WTC11 (cell line): Measurements from ENCODE around the gene HCFC1. TPM values are rescaled to one million over a fixed set of nuclear protein-coding genes. Genes with fewer than 3 reads are reported as not detected.

Source experiments
- ATAC-seq: fragments of 200-7000 bp; cut with Tn5 transposase; 2 replicates; pipeline ENCODE4 v1.10.0; 2021; ENCODE audit warnings: mild to moderate bottlenecking, moderate library complexity
- CTCF ChIA-PET: fragments of 300-600 bp; sonication (Branson Sonifier 250); formaldehyde crosslinking; loops from one replicate; lab custom pipeline; 2021; ENCODE audit warnings: antibody characterized with exemption; lab: Charles Lee
- POLR2A ChIA-PET: fragments of 350-600 bp; sonication (Branson Sonifier 250); formaldehyde crosslinking; loops from one replicate; lab custom pipeline; 2021; ENCODE audit warnings: antibody characterized with exemption; lab: Charles Lee
- DNase-seq: peaks from one replicate; pipeline ENCODE4 v3.0.0; 2021; ENCODE audit warnings: low spot score
- H3K27ac Mint-ChIP-seq: 2 replicates; pipeline ENCODE4 v1.8.0; 2021; ENCODE audit warnings: mixed read lengths
- H3K27me3 Mint-ChIP-seq: 2 replicates; pipeline ENCODE4 v1.8.0; 2021; ENCODE audit warnings: low read depth, mild to moderate bottlenecking, moderate library complexity, mixed read lengths
- H3K36me3 Mint-ChIP-seq: 2 replicates; pipeline ENCODE4 v1.8.0; 2021; ENCODE audit warnings: mixed read lengths
- H3K4me1 Mint-ChIP-seq: 2 replicates; pipeline ENCODE4 v1.8.0; 2022; ENCODE audit warnings: mixed read lengths
- H3K4me3 Mint-ChIP-seq: 2 replicates; pipeline ENCODE4 v1.8.0; 2021; ENCODE audit warnings: mild to moderate bottlenecking, moderate library complexity, mixed read lengths
- H3K9me3 Mint-ChIP-seq: 2 replicates; pipeline ENCODE4 v1.8.0; 2021; ENCODE audit warnings: mixed read lengths
- ARID4B ChIP-seq: sonication (generic); formaldehyde crosslinking; IDR thresholded peaks from 2 replicates; pipeline ENCODE4 v1.8.0; 2023; ENCODE audit warnings: missing genetic modification reagents, mild to moderate bottlenecking, borderline replicate concordance
- ATF2 ChIP-seq: sonication (generic); formaldehyde crosslinking; IDR thresholded peaks from 2 replicates; pipeline ENCODE4 v1.8.1; 2022; ENCODE audit warnings: low read depth, missing genetic modification reagents, borderline replicate concordance
- CDX4 ChIP-seq: fragments of 250-450 bp; sonication (Bioruptor Pico); IDR thresholded peaks from 2 replicates; pipeline ENCODE4 v1.9.0; 2021; ENCODE audit warnings: moderate library complexity, mild to moderate bottlenecking, inconsistent platforms, borderline replicate concordance
- EMX1 ChIP-seq: fragments of 250-450 bp; sonication (Bioruptor Pico); IDR thresholded peaks from 2 replicates; pipeline ENCODE4 v1.8.0; 2021; ENCODE audit warnings: mild to moderate bottlenecking
- ESRRA ChIP-seq: sonication (generic); formaldehyde crosslinking; IDR thresholded peaks from 2 replicates; pipeline ENCODE4 v1.8.1; 2022; ENCODE audit warnings: mild to moderate bottlenecking, missing genetic modification reagents, borderline replicate concordance
- JAZF1 ChIP-seq: fragments of 250-450 bp; sonication (Bioruptor Pico); IDR thresholded peaks from 2 replicates; pipeline ENCODE4 v1.9.0; 2021; ENCODE audit warnings: moderate library complexity, mild to moderate bottlenecking, inconsistent platforms
- MYBL2 ChIP-seq: sonication (generic); formaldehyde crosslinking; IDR thresholded peaks from 2 replicates; pipeline ENCODE4 v1.8.1; 2023; ENCODE audit warnings: mild to moderate bottlenecking, moderate library complexity, missing genetic modification reagents
- NFATC4 ChIP-seq: fragments of 250-450 bp; sonication (Bioruptor Pico); IDR thresholded peaks from 2 replicates; pipeline ENCODE4 v1.9.0; 2021; ENCODE audit warnings: mild to moderate bottlenecking
- PRRX2 ChIP-seq: fragments of 250-450 bp; sonication (Bioruptor Pico); IDR thresholded peaks from 2 replicates; pipeline ENCODE4 v1.8.0; 2021; ENCODE audit warnings: mild to moderate bottlenecking
- SP1 ChIP-seq: sonication (generic); formaldehyde crosslinking; conservative IDR thresholded peaks from 2 replicates; pipeline ENCODE4 v1.8.1; 2022; ENCODE audit warnings: missing genetic modification reagents
- ZMAT4 ChIP-seq: fragments of 250-450 bp; sonication (Bioruptor Pico); IDR thresholded peaks from 2 replicates; pipeline ENCODE4 v1.9.0; 2021; ENCODE audit warnings: mild to moderate bottlenecking
- ZNF121 ChIP-seq: sonication (generic); formaldehyde crosslinking; IDR thresholded peaks from 2 replicates; pipeline ENCODE4 v1.8.0; 2023; ENCODE audit warnings: missing genetic modification reagents
- ZNF512 ChIP-seq: sonication (generic); formaldehyde crosslinking; IDR thresholded peaks from 2 replicates; pipeline ENCODE4 v1.8.1; 2022; ENCODE audit warnings: missing genetic modification reagents, borderline replicate concordance
- total RNA-seq: library from RNA; stranded (reverse); gene quantifications from 3 replicates; pipeline ENCODE4 v1.2.3, GENCODE V29; 2021

HCFC1 gene
- total RNA-seq, 1 experiment from 2014 or later, result 130 TPM

- H3K36me3 Mint-ChIP-seq, result no peaks in the 10 kb centered on the region; the same call in 1 of the 2 replicates
- peak overlapping the region; percentile 85 for H3K4me3 Mint-ChIP-seq
- H3K4me1 Mint-ChIP-seq, result peaks cover 11% of the 10 kb centered on the region
- ChIA-PET CTCF (interaction anchor here (1.1 kb wide), 2 partner anchors 40 to 335 kb away, joined by 3 to 4 read pairs; no protein-coding TSS in a partner anchor), POLR2A (interaction anchor here (1.5 kb wide), 1 partner anchor 39 kb away, joined by 4 read pairs; no protein-coding TSS in a partner anchor)
- H3K9me3 Mint-ChIP-seq, result no peaks in the 10 kb centered on the region
- H3K27ac Mint-ChIP-seq, result peak overlapping the region; percentile 96
- ATAC-seq, result no peak
- no peak for DNase-seq
- no peak for TF ChIP-seq ZMAT4 (CRISPR knock-in tag)
- TF ChIP-seq ZNF121 (CRISPR knock-in tag), result peak; percentile 99
- H3K27me3 Mint-ChIP-seq, result no peaks in the 10 kb centered on the region
Observed at GRCh38 chrX:153973127-153974002, 1.7 kb upstream of the HCFC1 start.

- ChIA-PET POLR2A (interaction anchor here (0.6 to 1.5 kb wide), 2 partner anchors 40 to 351 kb away, joined by 3 to 4 read pairs; no protein-coding TSS in a partner anchor), CTCF (no interaction called here)
- TF ChIP-seq SP1 (CRISPR knock-in tag) (0 out of 2 replicates have a peak, but pooled peaks have one; percentile 10), JAZF1 (no peak)
- Mint-ChIP-seq H3K36me3 (no peaks in the 10 kb centered on the region; the same call in 1 of the 2 replicates), H3K27me3 (no peaks in the 10 kb centered on the region), H3K4me3 (peak within 1 kb of the TSS; percentile 100), H3K4me1 (peaks cover 20% of the 10 kb centered on the region), H3K27ac (peak within 1 kb of the TSS; percentile 100), H3K9me3 (no peaks in the 10 kb centered on the region)
- peak; percentile 82 for DNase-seq
- ATAC-seq, result peak; percentile 44
Observed at GRCh38 chrX:153972368-153973126, 929 bp upstream of the HCFC1 start, which contains the start of gene TMEM187. TMEM187 (plus strand) TSS chrX:153972754; CDS start chrX:153982063, 9,309 bp downstream.

GRCh38 chrX:153971124-153971449 is 531 bp downstream of the HCFC1 start:
- no peaks in the 10 kb centered on the region for H3K9me3 Mint-ChIP-seq
- no peaks in the 10 kb centered on the region for H3K27me3 Mint-ChIP-seq
- H3K4me3 Mint-ChIP-seq, result peak overlapping the region; percentile 100
- ChIA-PET POLR2A (interaction anchor here (0.9 to 1.3 kb wide), 4 partner anchors 10 to 43 kb away, joined by 3 to 4 read pairs (median 3); no protein-coding TSS in a partner anchor), CTCF (no interaction called here)
- H3K4me1 Mint-ChIP-seq, result peaks cover 29% of the 10 kb centered on the region
- peak overlapping the region; percentile 100 for H3K27ac Mint-ChIP-seq
- DNase-seq (peak; percentile 69), ATAC-seq (peak; percentile 11)
- TF ChIP-seq ESRRA, result 0 out of 2 replicates have a peak, but pooled peaks have one; percentile 63
- 0 out of 2 replicates have a peak, but pooled peaks have one; percentile 11 for TF ChIP-seq EMX1 (CRISPR knock-in tag)
- TF ChIP-seq CDX4 (CRISPR knock-in tag), result no peak
- H3K36me3 Mint-ChIP-seq, result no peaks in the 10 kb centered on the region; the same call in 1 of the 2 replicates

GRCh38 chrX:153970357-153971123 is 1.1 kb downstream of the HCFC1 start:
- CTCF ChIA-PET, result no interaction called here

More at GRCh38 chrX:153970357-153971123, 1.1 kb downstream of the HCFC1 start:
- POLR2A ChIA-PET, result interaction anchor here (0.9 to 1.9 kb wide), 5 partner anchors 11 to 42 kb away, joined by 3 to 6 read pairs (median 3); no protein-coding TSS in a partner anchor
- Mint-ChIP-seq H3K27ac (peak overlapping the region; percentile 98), H3K4me1 (peaks cover 31% of the 10 kb centered on the region), H3K36me3 (no peaks in the 10 kb centered on the region; the same call in 1 of the 2 replicates), H3K4me3 (peak overlapping the region; percentile 100), H3K9me3 (no peaks in the 10 kb centered on the region), H3K27me3 (no peaks in the 10 kb centered on the region)
- DNase-seq (no peak), ATAC-seq (no peak)
- TF ChIP-seq ZNF512 (no peak), NFATC4 (CRISPR knock-in tag) (0 out of 2 replicates have a peak, but pooled peaks have one; percentile 19), ATF2 (CRISPR knock-in tag) (no peak), MYBL2 (CRISPR knock-in tag) (0 out of 2 replicates have a peak, but pooled peaks have one; percentile 34), ARID4B (CRISPR knock-in tag) (no peak), PRRX2 (CRISPR knock-in tag) (no peak)
